ENCODE data around the gene SKIC8.
A peak's percentile ranks its signal among the peaks of the same experiment; 100 is the strongest.

Gene SKIC8

DNA sequence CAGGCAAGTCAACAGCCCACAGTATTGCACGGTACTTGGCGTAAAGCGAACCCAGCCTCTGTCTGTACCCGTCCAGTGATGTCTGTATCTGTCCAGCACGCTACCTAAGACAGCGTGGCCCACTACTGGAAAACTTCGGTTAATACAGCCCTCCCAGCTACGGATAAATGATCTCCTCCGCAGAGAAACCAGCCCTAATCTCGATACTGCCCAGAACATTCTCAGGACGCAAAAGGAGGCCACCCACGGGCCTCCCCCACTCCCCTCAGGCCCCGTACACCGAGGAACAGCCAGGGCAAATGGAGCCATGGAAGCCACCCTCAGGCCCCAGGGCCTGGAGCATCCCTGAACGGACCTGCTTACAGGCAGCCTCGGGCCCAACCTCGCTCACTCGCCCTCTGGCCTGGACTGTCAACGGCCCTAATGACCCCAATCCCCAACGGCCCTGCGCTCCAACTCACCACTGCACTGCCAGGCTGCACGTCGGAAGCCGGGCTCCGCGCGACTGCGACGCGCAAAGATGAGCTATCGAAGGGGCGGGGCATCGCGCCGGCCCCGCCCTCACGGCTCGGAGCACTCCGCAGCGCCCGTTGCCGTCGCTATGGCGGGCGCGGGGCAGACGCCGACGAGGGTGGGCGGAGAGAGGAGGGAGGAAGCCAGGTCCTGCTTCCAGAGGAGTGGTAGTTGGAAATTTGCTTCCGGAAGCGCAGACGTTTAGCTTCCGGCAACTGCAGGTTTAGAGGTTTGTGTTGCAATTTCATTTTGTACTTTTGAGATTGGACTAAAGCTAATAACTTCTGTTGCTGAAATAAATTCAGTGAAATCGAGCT is at the start of gene SKIC8:
SKIC8 (minus strand) TSS at position 509 of the 830 bp plus-strand sequence. CDS start 3,923 bp downstream, outside the sequence.
- DNase-seq (ENCODE audit: low read depth): peak; percentile 66

GRCh38 chr15:78347586-78348543 is 48.5 kb upstream of the SKIC8 start:
- DNase-seq (ENCODE audit: low read depth): no peak

GRCh38 chr15:78345396-78346125 is 46.2 kb upstream of the SKIC8 start:
- DNase-seq (ENCODE audit: low read depth): no peak

DNA sequence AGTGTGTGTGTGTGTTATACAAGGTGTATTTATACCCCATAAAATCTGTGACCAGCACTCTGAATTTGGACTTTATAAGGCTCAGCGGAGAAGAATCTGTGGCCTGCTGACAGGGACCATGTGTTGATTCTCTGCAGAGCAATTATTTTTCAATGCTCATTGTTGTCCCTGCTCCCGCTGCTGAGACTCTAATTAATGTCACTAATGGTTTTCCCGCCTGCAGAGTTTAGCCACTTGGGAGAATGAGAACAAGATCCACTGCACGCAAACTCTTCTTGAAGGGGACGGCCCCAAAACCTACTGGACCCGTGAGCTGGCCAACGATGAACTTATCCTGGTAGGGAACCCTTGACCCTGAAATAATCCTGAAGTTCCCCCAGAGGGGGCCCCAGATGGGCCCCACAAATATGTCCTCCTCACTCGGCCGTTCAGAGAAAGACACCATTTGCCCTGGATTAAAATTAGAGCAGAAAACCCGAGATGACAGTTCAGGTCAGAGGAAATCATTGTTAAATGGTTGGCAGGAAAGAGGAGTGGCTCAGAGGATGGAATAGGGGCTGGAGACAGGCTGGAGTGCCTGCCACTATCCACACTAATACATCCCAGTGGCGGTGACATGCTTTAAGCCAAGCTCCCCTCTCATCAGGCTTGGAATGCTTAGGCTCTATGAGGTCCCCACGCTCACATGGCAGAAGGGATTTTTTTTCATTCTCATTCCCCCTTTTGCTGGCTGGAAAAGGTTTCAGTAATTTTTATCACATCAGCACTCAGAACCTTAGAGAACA is 44.1 kb upstream of the SKIC8 start:
- DNase-seq (ENCODE audit: low read depth): no peak

DNA sequence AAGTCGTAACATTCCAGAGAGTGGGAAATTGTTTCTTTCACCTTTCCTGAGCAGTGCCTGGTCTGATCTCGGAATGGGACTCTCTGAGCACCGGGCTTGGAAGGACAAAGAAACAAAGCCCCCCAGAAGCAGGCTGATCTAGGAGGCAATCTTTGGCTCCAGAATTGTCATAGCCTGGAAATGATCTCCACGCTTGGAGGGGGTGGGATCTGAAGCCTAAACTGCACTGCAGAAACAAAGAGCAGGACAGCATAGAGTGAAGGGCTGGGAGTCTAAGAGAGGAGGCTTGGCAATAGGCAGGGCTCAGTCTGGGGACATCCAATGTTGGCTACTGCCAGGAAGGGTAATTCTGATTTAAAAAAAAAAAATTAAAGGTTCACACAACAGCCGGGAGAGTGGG is 42.6 kb upstream of the SKIC8 start:
- DNase-seq (ENCODE audit: low read depth): no peak

DNA sequence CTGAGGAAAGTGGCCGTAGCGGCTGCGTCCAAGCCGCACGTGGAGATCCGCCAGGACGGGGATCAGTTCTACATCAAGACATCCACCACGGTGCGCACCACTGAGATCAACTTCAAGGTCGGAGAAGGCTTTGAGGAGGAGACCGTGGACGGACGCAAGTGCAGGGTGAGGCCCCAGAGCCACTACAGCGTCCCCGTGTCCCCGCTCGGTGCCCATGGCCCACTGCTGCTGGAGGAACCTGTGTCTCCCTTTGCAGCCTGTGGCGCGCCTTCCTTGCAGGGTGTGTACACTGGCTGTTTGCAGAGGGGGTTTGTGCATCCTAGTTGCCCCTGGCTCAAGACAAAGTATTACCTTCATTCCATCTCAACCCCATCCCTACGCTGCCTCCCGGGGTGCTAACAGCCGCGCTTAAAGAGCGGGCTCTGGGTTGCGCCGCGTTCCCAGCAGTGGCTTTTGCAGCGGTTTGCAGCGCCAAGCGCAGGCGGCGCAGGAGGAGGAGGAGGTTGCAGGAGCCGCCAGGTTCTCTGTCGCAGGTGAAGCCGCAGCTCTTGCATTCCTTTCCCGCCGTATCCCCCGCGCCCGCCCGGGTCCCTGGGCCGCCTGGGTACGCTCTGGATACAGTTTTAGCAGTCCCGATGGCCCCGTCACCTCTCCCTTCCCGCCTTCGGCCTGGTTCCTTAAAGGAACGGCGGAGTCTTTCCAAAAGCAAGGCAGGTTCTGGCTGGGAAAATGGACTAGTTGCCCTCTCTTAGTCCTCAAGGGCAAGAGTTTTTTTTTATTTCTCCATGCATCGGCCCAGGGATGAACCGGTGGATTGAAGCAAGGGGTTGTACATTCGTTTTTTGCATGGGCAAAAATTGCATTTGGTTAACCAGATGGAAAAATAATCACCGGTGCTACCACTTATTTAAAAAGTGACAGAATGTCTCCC is 41.9 kb upstream of the SKIC8 start:
- no peak for DNase-seq (ENCODE audit: low read depth)

DNA sequence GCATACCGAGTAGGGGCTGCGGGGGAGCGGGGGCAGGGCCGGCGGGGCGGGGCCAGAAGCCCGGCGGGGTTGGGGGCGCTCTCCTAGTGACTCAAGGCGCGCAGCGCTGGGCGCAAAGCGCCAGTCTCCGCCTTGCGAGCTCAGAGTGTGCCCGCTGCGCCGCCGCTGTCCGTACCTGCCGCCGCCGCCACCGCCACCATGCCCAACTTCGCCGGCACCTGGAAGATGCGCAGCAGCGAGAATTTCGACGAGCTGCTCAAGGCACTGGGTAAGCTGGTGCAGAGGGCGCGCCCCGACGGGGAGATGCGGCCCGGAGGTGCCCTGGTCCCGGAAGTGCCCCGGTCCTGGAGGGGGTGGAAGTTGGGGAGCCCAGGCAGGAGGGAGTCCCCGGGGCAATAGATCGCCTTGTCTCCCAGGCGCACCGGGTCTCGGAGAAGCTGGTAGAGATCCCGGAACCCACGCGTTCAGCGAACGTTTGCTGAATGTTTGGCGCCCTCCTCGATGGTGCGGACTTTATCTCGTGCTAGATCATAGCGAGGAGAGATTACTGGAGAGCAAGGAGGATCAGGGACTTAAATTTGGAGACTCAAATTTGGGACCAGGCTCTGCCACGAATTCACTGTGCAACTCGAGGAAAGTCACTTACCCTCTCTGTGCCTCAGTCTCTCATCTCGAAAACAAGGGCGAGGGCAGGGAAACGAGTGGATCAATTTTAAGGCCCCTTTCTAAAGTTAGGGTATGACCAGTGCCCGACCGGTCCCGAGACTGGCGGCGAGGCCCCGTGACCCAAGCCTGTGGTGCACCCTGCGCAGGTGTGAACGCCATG is 41.0 kb upstream of the SKIC8 start, which contains the start of gene CRABP1:
CRABP1 (plus strand) TSS at position 123 of the 826 bp plus-strand sequence; CDS start at position 199, 76 bp downstream.
- DNase-seq (ENCODE audit: low read depth): no peak

- DNase-seq (ENCODE audit: low read depth): no peak
These were observed 40.1 kb upstream of the SKIC8 start for GRCh38 chr15:78339559-78339958.

- DNase-seq (ENCODE audit: low read depth): no peak
These were observed 39.4 kb upstream of the SKIC8 start for GRCh38 chr15:78338781-78339180.

GRCh38 chr15:78335985-78336384 is 36.6 kb upstream of the SKIC8 start:
- DNase-seq (ENCODE audit: low read depth): no peak

GRCh38 chr15:78334845-78335244 is 35.4 kb upstream of the SKIC8 start:
- DNase-seq (ENCODE audit: low read depth): no peak

GRCh38 chr15:78329625-78330024 is 30.2 kb upstream of the SKIC8 start:
- DNase-seq (ENCODE audit: low read depth): no peak

- DNase-seq (ENCODE audit: low read depth): no peak
These were observed 28.1 kb upstream of the SKIC8 start for GRCh38 chr15:78327466-78327865.

GRCh38 chr15:78325092-78325843 is 25.9 kb upstream of the SKIC8 start:
- DNase-seq (ENCODE audit: low read depth): no peak

GRCh38 chr15:78324144-78324543 is 24.7 kb upstream of the SKIC8 start:
- no peak for DNase-seq (ENCODE audit: low read depth)

GRCh38 chr15:78323693-78324092 is 24.3 kb upstream of the SKIC8 start:
- DNase-seq (ENCODE audit: low read depth): no peak

DNA sequence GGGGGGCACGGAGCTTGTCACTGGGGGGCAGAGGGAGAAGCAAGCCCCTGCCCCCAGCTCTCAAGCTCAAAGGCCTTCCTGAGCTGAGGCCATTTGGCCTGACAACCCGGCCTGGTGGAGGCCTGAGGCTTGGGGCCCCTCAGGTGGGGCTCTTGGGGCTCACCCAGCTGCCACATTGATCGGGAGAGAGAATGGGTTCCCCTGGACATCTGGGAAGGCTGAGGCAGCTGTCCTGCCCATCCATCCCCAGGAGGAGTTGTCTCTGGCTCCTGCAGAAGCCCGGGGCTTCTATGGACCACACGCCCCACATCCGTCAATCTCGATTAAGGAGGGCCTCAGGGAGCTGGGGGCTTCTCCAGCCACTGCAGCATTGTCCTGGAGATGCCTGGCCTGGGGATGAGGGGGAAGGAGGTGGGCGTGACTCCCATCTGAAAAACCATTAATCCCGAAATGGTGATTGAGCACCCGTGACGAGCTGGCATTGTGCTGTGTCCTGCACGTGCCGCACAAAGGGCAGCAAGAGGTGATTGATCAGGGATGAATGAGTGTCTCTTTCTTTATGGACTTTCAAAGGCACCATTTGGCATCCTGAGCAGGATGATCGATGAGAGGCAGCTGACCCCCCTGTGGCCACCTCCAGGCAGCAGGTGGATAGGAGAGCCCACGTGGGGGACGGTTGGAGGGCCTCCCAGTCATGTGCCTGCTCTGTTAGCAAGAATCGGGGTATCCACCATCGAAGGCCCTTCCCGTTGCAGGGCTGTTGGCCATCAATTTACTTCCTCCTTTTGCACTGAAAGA is 23.5 kb upstream of the SKIC8 start:
- no peak for DNase-seq (ENCODE audit: low read depth)

GRCh38 chr15:78322243-78322642 is 22.8 kb upstream of the SKIC8 start:
- DNase-seq (ENCODE audit: low read depth): no peak
